ENCODE data around the gene RHNO1. TPM values are rescaled to one million over a fixed set of nuclear protein-coding genes. Genes with fewer than 3 reads are reported as not detected.

The RHNO1 gene
- total RNA-seq (10 to 100 TPM; 18.9 to 32.9 TPM), total RNA-seq (24.1 to 37.8 reads per million in 2 donors)

- no peaks in the 10 kb centered on the region for H3K27me3 Mint-ChIP-seq
- H3K9me3 ChIP-seq (ENCODE audit: control insufficient read depth, low read length, poor library complexity, severe bottlenecking), result no peaks in the 10 kb centered on the region
- H3K4me3 Mint-ChIP-seq, result peak within 1 kb of the TSS; percentile 96
- H3K36me3 Mint-ChIP-seq (ENCODE audit: low read depth), result peaks cover 8% of the 10 kb centered on the region
- peak; percentile 79 to 82 (median 82) for DNase-seq
- peak; percentile 82 for ATAC-seq
- peak within 1 kb of the TSS; percentile 99 for H3K27ac Mint-ChIP-seq
- peaks cover 30% of the 10 kb centered on the region for H3K4me1 Mint-ChIP-seq
These were observed at the start of gene RHNO1, which contains the start of gene FOXM1 for GRCh38 chr12:2877047-2877952. Gene RHNO1 (plus strand): TSS chr12:2877223. CDS start chr12:2885367, 8,144 bp downstream. Gene FOXM1 (minus strand): TSS chr12:2877174. CDS start chr12:2874478, 2,696 bp downstream.

GRCh38 chr12:2829275-2829674, 47.7 kb upstream of the RHNO1 start:
- H3K4me1 Mint-ChIP-seq, result peaks cover 10% of the 10 kb centered on the region
- H3K27me3 Mint-ChIP-seq, result peaks cover 5% of the 10 kb centered on the region
- no peaks in the 10 kb centered on the region for H3K9me3 ChIP-seq (ENCODE audit: control insufficient read depth, low read length, poor library complexity, severe bottlenecking)
- H3K36me3 Mint-ChIP-seq (ENCODE audit: low read depth), result peaks cover 12% of the 10 kb centered on the region
- ATAC-seq (no peak), DNase-seq (no peak)
- H3K4me3 Mint-ChIP-seq, result no peak overlapping the region
- H3K27ac Mint-ChIP-seq, result no peak overlapping the region

- peaks cover 6% of the 10 kb centered on the region for H3K27me3 Mint-ChIP-seq
These were observed 44.4 kb upstream of the RHNO1 start for GRCh38 chr12:2832550-2833127.

GRCh38 chr12:2833327-2833726, 43.7 kb upstream of the RHNO1 start:
- Mint-ChIP-seq H3K4me3 (no peak overlapping the region), H3K27ac (peak overlapping the region; percentile 41), H3K4me1 (peaks cover 15% of the 10 kb centered on the region), H3K27me3 (peaks cover 6% of the 10 kb centered on the region), H3K36me3 (ENCODE audit: low read depth) (peaks cover 8% of the 10 kb centered on the region)
- ATAC-seq, result no peak
- H3K9me3 ChIP-seq (ENCODE audit: control insufficient read depth, low read length, poor library complexity, severe bottlenecking), result no peaks in the 10 kb centered on the region
- DNase-seq, result no peak

More at GRCh38 chr12:2832550-2833127, 44.4 kb upstream of the RHNO1 start:
- ATAC-seq (no peak), DNase-seq (no peak)
- no peaks in the 10 kb centered on the region for H3K9me3 ChIP-seq (ENCODE audit: control insufficient read depth, low read length, poor library complexity, severe bottlenecking)
- H3K36me3 Mint-ChIP-seq (ENCODE audit: low read depth), result peaks cover 8% of the 10 kb centered on the region
- H3K4me1 Mint-ChIP-seq, result peaks cover 15% of the 10 kb centered on the region
- peak overlapping the region; percentile 54 for H3K27ac Mint-ChIP-seq
- no peak overlapping the region for H3K4me3 Mint-ChIP-seq

- Mint-ChIP-seq H3K4me1 (peaks cover 15% of the 10 kb centered on the region), H3K27ac (peak overlapping the region; percentile 41), H3K27me3 (peaks cover 6% of the 10 kb centered on the region), H3K36me3 (ENCODE audit: low read depth) (peaks cover 7% of the 10 kb centered on the region), H3K4me3 (no peak overlapping the region)
- ATAC-seq, result no peak
- DNase-seq, result no peak
- H3K9me3 ChIP-seq (ENCODE audit: control insufficient read depth, low read length, poor library complexity, severe bottlenecking), result no peaks in the 10 kb centered on the region
These were observed 43.2 kb upstream of the RHNO1 start for GRCh38 chr12:2833810-2834209.

GRCh38 chr12:2834581-2835491, 42.2 kb upstream of the RHNO1 start, which contains the start of gene NRIP2:
Gene NRIP2 (minus strand): TSS chr12:2835035. CDS start chr12:2834983, 52 bp downstream.
- no peaks in the 10 kb centered on the region for H3K9me3 ChIP-seq (ENCODE audit: control insufficient read depth, low read length, poor library complexity, severe bottlenecking)
- DNase-seq (no peak), ATAC-seq (no peak)
- Mint-ChIP-seq H3K36me3 (ENCODE audit: low read depth) (peaks cover 9% of the 10 kb centered on the region), H3K4me3 (peak within 1 kb of the TSS; percentile 53), H3K4me1 (peaks cover 15% of the 10 kb centered on the region), H3K27ac (peak within 1 kb of the TSS; percentile 41), H3K27me3 (peaks cover 6% of the 10 kb centered on the region)

GRCh38 chr12:2835691-2836403, 41.2 kb upstream of the RHNO1 start:
- Mint-ChIP-seq H3K27me3 (peaks cover 6% of the 10 kb centered on the region), H3K4me1 (peaks cover 14% of the 10 kb centered on the region), H3K4me3 (no peak overlapping the region), H3K27ac (no peak overlapping the region), H3K36me3 (ENCODE audit: low read depth) (peaks cover 10% of the 10 kb centered on the region)
- ATAC-seq (no peak), DNase-seq (no peak)
- no peaks in the 10 kb centered on the region for H3K9me3 ChIP-seq (ENCODE audit: control insufficient read depth, low read length, poor library complexity, severe bottlenecking)

- peaks cover 9% of the 10 kb centered on the region for H3K36me3 Mint-ChIP-seq (ENCODE audit: low read depth)
- H3K9me3 ChIP-seq (ENCODE audit: control insufficient read depth, low read length, poor library complexity, severe bottlenecking), result no peaks in the 10 kb centered on the region
- no peak overlapping the region for H3K27ac Mint-ChIP-seq
- no peak for DNase-seq
- ATAC-seq, result no peak
- H3K4me1 Mint-ChIP-seq, result peaks cover 14% of the 10 kb centered on the region
- H3K27me3 Mint-ChIP-seq, result peaks cover 6% of the 10 kb centered on the region
- no peak overlapping the region for H3K4me3 Mint-ChIP-seq
These were observed 40.4 kb upstream of the RHNO1 start for GRCh38 chr12:2836574-2836973.

- H3K36me3 Mint-ChIP-seq (ENCODE audit: low read depth), result peaks cover 8% of the 10 kb centered on the region
- H3K4me1 Mint-ChIP-seq, result peaks cover 6% of the 10 kb centered on the region
- DNase-seq, result no peak
These were observed 35.9 kb upstream of the RHNO1 start for GRCh38 chr12:2841056-2841650.

GRCh38 chr12:2842948-2843347, 34.1 kb upstream of the RHNO1 start:
- ATAC-seq, result no peak
- Mint-ChIP-seq H3K27me3 (no peaks in the 10 kb centered on the region), H3K4me3 (no peak overlapping the region), H3K36me3 (ENCODE audit: low read depth) (peaks cover 12% of the 10 kb centered on the region), H3K4me1 (peaks cover 6% of the 10 kb centered on the region), H3K27ac (no peak overlapping the region)
- DNase-seq, result no peak
- no peaks in the 10 kb centered on the region for H3K9me3 ChIP-seq (ENCODE audit: control insufficient read depth, low read length, poor library complexity, severe bottlenecking)

More at GRCh38 chr12:2841056-2841650, 35.9 kb upstream of the RHNO1 start:
- Mint-ChIP-seq H3K4me3 (no peak overlapping the region), H3K27ac (no peak overlapping the region), H3K27me3 (no peaks in the 10 kb centered on the region)
- ATAC-seq, result no peak
- no peaks in the 10 kb centered on the region for H3K9me3 ChIP-seq (ENCODE audit: control insufficient read depth, low read length, poor library complexity, severe bottlenecking)

- no peak overlapping the region for H3K27ac Mint-ChIP-seq
- DNase-seq (no peak), ATAC-seq (no peak)
- no peaks in the 10 kb centered on the region for H3K27me3 Mint-ChIP-seq
- peaks cover 6% of the 10 kb centered on the region for H3K4me1 Mint-ChIP-seq
- H3K36me3 Mint-ChIP-seq (ENCODE audit: low read depth), result peaks cover 8% of the 10 kb centered on the region
- H3K4me3 Mint-ChIP-seq, result no peak overlapping the region
- no peaks in the 10 kb centered on the region for H3K9me3 ChIP-seq (ENCODE audit: control insufficient read depth, low read length, poor library complexity, severe bottlenecking)
These were observed 32.2 kb upstream of the RHNO1 start for GRCh38 chr12:2844786-2845185.

GRCh38 chr12:2845280-2845679, 31.7 kb upstream of the RHNO1 start:
- Mint-ChIP-seq H3K4me1 (peaks cover 4% of the 10 kb centered on the region), H3K27ac (no peak overlapping the region), H3K27me3 (no peaks in the 10 kb centered on the region), H3K36me3 (ENCODE audit: low read depth) (peaks cover 6% of the 10 kb centered on the region), H3K4me3 (no peak overlapping the region)
- DNase-seq, result no peak
- H3K9me3 ChIP-seq (ENCODE audit: control insufficient read depth, low read length, poor library complexity, severe bottlenecking), result no peaks in the 10 kb centered on the region
- ATAC-seq, result no peak
